Stomach (tissue), 9 donors: ENCODE data around the gene NCOA5. TPM values are rescaled to one million over a fixed set of nuclear protein-coding genes. Genes with fewer than 3 reads are reported as not detected.

ENCODE experiments used
- DNase-seq, 2 donors: peaks; one replicate each; pipeline versions ENCODE4 v3.0.0 to v3.0.0-alpha.2; 2013 to 2019
- H3K27ac ChIP-seq, 5 donors: fragments of 200-600 bp in 4 of 5; sonication (generic) in 4 of 5; one replicate each; pipeline ENCODE4 v1.5.1; 2013 to 2019; ENCODE audit warnings: mild to moderate bottlenecking in 1 of 5, moderate library complexity in 1 of 5
- H3K27me3 ChIP-seq, 3 donors: fragments of 200-600 bp; sonication (generic); one replicate each; pipeline ENCODE4 v1.5.1; 2017 to 2019; ENCODE audit warnings: mixed run types in 1 of 3
- H3K36me3 ChIP-seq, 4 donors: fragments of 200-600 bp; sonication (generic); 1 replicate in 3 of 4; 2 replicates in 1 of 4; pipeline ENCODE4 v1.5.1; 2016 to 2019
- H3K4me1 ChIP-seq, 4 donors: fragments of 200-600 bp; sonication (generic); one replicate each; pipeline ENCODE4 v1.5.1; 2016 to 2019
- H3K4me3 ChIP-seq, 4 donors: fragments of 200-600 bp; sonication (generic) in 3 of 4; one replicate each; pipeline ENCODE4 v1.5.1; 2016 to 2019; ENCODE audit warnings: mild to moderate bottlenecking in 1 of 4
- H3K9me3 ChIP-seq, 4 donors: fragments of 200-600 bp; sonication (generic); one replicate each; pipeline ENCODE4 v1.5.1; 2016 to 2019
- EP300 ChIP-seq: sonication (generic); formaldehyde crosslinking; IDR thresholded peaks from one replicate; pipeline ENCODE4 v1.6.1; 2017; ENCODE audit warnings: antibody characterized with exemption
- POLR2A ChIP-seq, 4 donors: fragments of 450-650 bp; IDR thresholded peaks; one replicate each; pipeline ENCODE4 v1.6.1; 2016; ENCODE audit warnings: antibody characterized with exemption in 4 of 4, control low read depth in 2 of 4, mild to moderate bottlenecking in 1 of 4, moderate library complexity in 1 of 4
- POLR2AphosphoS5 ChIP-seq, 3 donors: sonication (generic); formaldehyde crosslinking; IDR thresholded peaks; one replicate each; pipeline ENCODE4 v1.6.1; 2016; ENCODE audit warnings: antibody characterized with exemption in 3 of 3
- WGBS, 5 donors: extraction: QIAGEN DNeasy Blood & Tissue Kit in 3 of 5; methylation state at CpG; one replicate each; pipeline versions ENCODE4 v1.1.5 to v1.1.7; 2013 to 2018; 5-methylcytosine and 5-hydroxymethylcytosine counted together
- intact Hi-C: fragments of 100-400 bp; cut with DNase I; formaldehyde crosslinking; loops from one replicate; pipeline ENCODE4 v1.15.1; 2023; ENCODE audit warnings: low total_unique reads
- polyA plus RNA-seq, 3 donors: library from polyadenylated mRNA; stranded (reverse); fragments of 200-250 nt; gene quantifications; one replicate each; pipeline ENCODE4 v1.2.3, GENCODE V29; 2013
- total RNA-seq, 5 donors: library from RNA; depleted of rRNA; stranded (reverse); fragments of >200 nt; gene quantifications; one replicate each; pipeline versions ENCODE4 v1.1.0 to v1.2.3, GENCODE V29; 2014 to 2016
- TF ChIP-seq, protein P1 (sequence below), 7 experiments: fragments of 450-650 bp in 4 of 7; fragments of 200-600 bp in 3 of 7; sonication (generic) in 3 of 7; IDR thresholded peaks; one replicate each; pipeline ENCODE4 v1.5.1; 2016 to 2019; ENCODE audit warnings: antibody characterized with exemption in 7 of 7, control low read depth in 2 of 7, mild to moderate bottlenecking in 1 of 7
- donor health status: healthy with polysubstance abuse.
- donor health status: Bipolar disorder and iron deficiency.
- donor health status: healthy.

The NCOA5 gene
- total and polyA plus RNA-seq, 8 donors, result 4.3 to 58.9 (median 11.4) TPM

DNA sequence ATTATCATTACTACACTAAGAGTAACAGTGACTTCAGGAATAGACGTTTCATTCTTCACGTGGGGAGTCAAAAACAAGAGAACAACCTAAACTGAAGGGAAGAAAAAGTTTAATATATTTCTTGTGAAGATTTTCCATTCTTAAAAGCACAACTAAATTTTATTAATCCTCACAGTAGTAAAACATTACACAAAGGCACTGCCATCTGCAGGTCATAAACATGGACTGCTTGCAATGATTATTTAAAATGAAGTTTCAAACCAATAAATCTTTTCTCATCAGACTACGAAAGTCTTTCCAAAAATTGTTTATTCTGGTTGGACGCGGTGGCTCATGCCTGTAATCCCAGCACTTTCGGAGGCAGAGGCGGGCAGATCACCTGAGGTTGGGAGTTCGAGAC, 2.6 kb downstream of the NCOA5 start:
- intact Hi-C loops, result no loop called here
- H3K36me3 ChIP-seq, result no peaks in the 10 kb centered on the region
- 43 to 57% (median 51%) methylated on average over 8 of the region's 8 CpGs for WGBS, 5 donors
- no peaks in the 10 kb centered on the region for H3K9me3 ChIP-seq
- peak overlapping the region in 1 of 4 donors; percentile 21 for H3K4me3 ChIP-seq
- peak in 1 of 2 donors; percentile 28 for DNase-seq
- TF ChIP-seq EP300, result no peak
- TF ChIP-seq POLR2A (IDR thresholded peaks at IDR 0.05), result no peak
- TF ChIP-seq POLR2AphosphoS5 (IDR thresholded peaks at IDR 0.05), result no peak
- TF ChIP-seq, protein P1, sequence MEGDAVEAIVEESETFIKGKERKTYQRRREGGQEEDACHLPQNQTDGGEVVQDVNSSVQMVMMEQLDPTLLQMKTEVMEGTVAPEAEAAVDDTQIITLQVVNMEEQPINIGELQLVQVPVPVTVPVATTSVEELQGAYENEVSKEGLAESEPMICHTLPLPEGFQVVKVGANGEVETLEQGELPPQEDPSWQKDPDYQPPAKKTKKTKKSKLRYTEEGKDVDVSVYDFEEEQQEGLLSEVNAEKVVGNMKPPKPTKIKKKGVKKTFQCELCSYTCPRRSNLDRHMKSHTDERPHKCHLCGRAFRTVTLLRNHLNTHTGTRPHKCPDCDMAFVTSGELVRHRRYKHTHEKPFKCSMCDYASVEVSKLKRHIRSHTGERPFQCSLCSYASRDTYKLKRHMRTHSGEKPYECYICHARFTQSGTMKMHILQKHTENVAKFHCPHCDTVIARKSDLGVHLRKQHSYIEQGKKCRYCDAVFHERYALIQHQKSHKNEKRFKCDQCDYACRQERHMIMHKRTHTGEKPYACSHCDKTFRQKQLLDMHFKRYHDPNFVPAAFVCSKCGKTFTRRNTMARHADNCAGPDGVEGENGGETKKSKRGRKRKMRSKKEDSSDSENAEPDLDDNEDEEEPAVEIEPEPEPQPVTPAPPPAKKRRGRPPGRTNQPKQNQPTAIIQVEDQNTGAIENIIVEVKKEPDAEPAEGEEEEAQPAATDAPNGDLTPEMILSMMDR (IDR thresholded peaks at IDR 0.05), result peak in 2 of 7 experiments; percentile 21 to 24
- H3K27me3 ChIP-seq, result no peaks in the 10 kb centered on the region
- H3K27ac ChIP-seq, result peak overlapping the region in 2 of 5 donors; percentile 33 to 99
- peaks cover 60 to 76% (median 67%) of the 10 kb centered on the region in 4 donors for H3K4me1 ChIP-seq

DNA sequence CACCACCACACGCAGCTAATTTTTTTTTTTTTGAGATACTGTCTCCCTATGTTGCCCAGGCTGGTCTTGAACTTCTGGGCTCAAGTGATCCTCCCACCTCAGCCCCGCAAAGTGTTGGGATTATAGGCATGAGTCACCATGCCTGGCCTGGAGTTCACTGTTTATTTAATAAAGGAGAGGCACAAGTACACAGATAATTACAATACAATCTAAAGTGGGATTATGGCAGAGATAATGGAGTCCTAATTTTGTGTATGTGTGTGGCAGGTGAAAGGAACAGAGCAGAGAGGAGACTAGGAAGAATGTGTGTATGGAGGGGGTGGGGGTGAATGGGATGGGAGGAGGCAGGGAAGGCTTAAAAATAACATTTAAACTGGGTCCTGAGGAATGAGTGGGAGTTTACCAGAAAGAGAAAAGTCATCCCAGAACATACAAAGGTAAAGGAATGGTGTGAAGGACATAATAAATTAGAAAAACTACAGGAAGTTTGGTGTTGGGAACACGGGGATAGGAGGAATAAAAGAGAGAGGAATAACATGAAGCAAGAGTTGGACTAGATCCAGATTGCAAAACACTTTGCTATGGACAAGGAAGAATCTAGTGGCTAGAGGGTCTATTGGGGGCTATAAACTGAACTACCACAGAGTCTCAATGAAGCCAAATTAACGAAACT, 4.4 kb downstream of the NCOA5 start:
- DNase-seq, result peak; percentile 45 to 61
- Histone ChIP-seq H3K27me3 (no peaks in the 10 kb centered on the region), H3K36me3 (no peaks in the 10 kb centered on the region), H3K9me3 (no peaks in the 10 kb centered on the region), H3K27ac (peak overlapping the region in 4 of 5 donors; percentile 9 to 44 (median 28)), H3K4me1 (peaks cover 59 to 89% (median 76%) of the 10 kb centered on the region in 4 donors), H3K4me3 (peak overlapping the region in 1 of 4 donors; percentile 10)
- WGBS, 5 donors, result 31 to 45% (median 35%) methylated on average over 4 of the region's 4 CpGs
- TF ChIP-seq POLR2AphosphoS5 (IDR thresholded peaks at IDR 0.05) (peak in 2 of 3 donors; percentile 17 to 59), POLR2A (IDR thresholded peaks at IDR 0.05) (no peak)
- TF ChIP-seq, protein P1 (IDR thresholded peaks at IDR 0.05), result no peak
- intact Hi-C loops, result no loop called here

DNA sequence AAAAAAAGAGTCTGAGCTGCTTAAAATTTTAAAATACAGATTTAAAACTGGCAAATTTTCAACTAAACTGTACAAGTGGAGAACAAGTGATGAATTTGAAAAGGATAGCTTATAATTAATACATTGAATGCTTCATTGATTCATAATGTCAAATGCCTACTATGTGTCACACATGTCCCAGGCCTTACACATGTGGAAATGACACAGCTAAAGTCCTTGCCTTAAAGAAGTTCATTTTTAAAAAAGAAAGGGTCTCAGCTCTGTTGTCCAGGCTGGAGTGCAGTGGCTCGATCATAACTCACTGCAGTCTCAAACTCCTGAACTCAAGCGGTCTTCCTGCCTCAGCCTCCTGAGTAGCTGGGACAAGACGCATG, 5.0 kb downstream of the NCOA5 start:
- Histone ChIP-seq H3K27me3 (no peaks in the 10 kb centered on the region), H3K4me3 (no peak overlapping the region), H3K4me1 (peaks cover 54 to 91% (median 77%) of the 10 kb centered on the region in 4 donors), H3K36me3 (no peaks in the 10 kb centered on the region), H3K9me3 (no peaks in the 10 kb centered on the region), H3K27ac (peak overlapping the region in 3 of 5 donors; percentile 21 to 44 (median 36))
- TF ChIP-seq POLR2AphosphoS5 (IDR thresholded peaks at IDR 0.05) (no peak), POLR2A (IDR thresholded peaks at IDR 0.05) (no peak), EP300 (no peak)
- TF ChIP-seq, protein P1 (IDR thresholded peaks at IDR 0.05), result no peak
- intact Hi-C loops, result no loop called here
- WGBS, 5 donors, result 64 to 74% (median 68%) methylated on average over 3 of the region's 3 CpGs
- no peak for DNase-seq

DNA sequence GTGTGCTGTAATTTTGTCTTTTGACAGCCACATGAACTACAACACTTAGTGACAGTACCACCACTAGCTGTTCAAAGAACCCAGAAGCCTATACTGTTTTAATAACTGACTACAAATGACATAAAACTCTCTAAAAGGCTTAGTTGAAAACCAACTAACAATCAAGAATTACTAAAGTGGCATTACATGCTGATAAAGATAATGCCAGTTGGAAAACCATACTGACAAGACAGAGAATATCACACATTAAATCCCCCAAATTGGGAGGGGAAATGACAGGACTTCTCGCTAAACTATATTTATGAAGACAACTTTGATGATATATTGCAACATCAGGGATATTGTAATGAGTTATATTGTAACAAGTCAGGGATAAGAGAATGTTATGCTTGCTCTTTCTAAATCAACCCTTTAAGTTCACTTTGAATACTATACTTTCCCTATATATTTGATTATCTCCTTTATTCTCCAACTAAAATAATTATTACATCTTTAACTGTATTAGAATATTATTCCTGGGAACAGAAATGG, 6.2 kb downstream of the NCOA5 start:
- 92 to 100% (median 94%) methylated on average over 1 of the region's 1 CpG for WGBS, 5 donors
- H3K4me3 ChIP-seq, result no peak overlapping the region
- H3K4me1 ChIP-seq, result peaks cover 54 to 100% (median 82%) of the 10 kb centered on the region in 4 donors
- no peaks in the 10 kb centered on the region for H3K9me3 ChIP-seq
- intact Hi-C loops, result no loop called here
- TF ChIP-seq POLR2AphosphoS5 (IDR thresholded peaks at IDR 0.05) (no peak), EP300 (no peak), POLR2A (IDR thresholded peaks at IDR 0.05) (no peak)
- TF ChIP-seq, protein P1 (IDR thresholded peaks at IDR 0.05), result no peak
- no peaks in the 10 kb centered on the region for H3K27me3 ChIP-seq
- no peak for DNase-seq
- peaks cover 7 to 12% (median 10%) of the 10 kb centered on the region in 4 donors for H3K36me3 ChIP-seq
- peak overlapping the region in 1 of 5 donors; percentile 4 for H3K27ac ChIP-seq
